HG02981 (cell line): ENCODE results near the gene VWA8.
"Not testable (repeated sequence)": the region's sequence is repeated elsewhere in the genome, so short reads cannot be mapped to it uniquely, and the experiment has no call there.

ENCODE experiments used
- ATAC-seq: cut with Tn5 transposase; IDR thresholded peaks from one replicate; pipeline ENCODE4 v1.9.1; 2021; ENCODE audit warnings: mild to moderate bottlenecking, moderate library complexity; ENCODE audit not compliant: unreplicated experiment

Gene VWA8

DNA sequence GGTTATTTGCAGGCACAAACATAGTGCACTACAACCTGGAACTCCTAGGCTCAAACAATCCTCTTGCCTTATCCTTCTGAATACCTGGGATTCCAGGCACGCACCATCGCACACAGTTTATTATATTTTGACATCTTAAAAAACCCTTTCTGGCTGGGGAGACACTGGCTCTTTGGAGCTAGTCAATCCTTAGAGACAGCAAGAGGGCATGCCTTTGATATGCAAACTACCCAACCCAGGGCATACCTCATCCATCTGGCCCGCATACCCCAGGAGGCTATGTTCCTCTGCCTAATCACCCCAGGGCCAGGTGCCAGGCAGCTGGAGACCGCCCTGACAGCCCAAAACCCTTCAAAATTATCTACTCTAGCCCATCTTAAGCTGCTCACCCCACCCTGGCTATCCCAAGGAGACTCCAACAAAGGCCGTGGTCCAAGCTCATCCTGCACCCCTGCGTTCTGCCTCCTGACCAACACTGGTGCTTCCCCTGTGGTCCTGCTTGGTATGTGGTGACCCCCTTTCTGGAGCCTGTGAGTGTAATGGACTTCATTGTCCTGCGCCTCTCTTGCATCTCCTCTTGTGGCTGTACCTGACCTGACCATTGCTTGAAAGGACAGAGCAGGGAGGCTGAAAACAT is 417.1 kb downstream of the VWA8 start:
- ATAC-seq: no peak

DNA sequence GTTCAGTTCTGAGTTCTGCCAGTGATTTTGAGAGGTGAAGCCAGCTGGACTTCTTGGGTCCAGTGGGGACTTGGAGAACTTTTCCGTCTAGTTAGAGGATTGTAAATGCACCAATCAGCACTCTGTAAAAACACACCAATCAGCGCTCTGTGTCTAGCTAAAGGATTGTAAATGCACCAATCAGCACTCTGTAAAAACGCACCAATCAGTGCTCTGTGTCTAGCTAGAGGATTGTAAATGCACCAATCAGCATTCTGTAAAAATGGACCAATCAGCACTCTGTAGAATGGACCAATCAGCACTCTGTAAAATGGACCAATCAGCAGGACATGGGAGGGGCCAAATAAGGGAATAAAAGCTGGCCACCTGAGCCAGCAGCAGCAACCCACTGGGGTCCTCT is 418.1 kb downstream of the VWA8 start:
- ATAC-seq: not testable (repeated sequence)

DNA sequence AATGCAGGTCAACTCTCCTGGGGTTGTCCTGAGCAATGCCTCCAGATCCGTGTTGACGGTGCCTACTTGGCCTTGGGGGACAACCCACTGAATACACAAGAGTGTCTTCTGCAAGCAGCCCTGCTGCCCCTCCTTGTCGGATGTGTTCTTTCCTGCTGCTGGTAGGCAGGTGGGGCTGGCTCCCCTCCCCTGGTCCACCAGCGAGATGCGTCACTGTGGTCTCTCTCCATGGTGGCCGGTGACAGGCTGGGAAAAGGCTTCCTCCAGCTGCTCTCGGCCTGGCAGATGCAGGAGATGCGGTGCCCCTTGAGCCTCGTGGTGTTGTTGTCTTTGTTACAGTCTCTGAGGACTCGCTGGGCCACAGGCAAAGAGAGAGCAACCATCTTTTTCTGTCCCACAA is 418.6 kb downstream of the VWA8 start:
- ATAC-seq: no peak

DNA sequence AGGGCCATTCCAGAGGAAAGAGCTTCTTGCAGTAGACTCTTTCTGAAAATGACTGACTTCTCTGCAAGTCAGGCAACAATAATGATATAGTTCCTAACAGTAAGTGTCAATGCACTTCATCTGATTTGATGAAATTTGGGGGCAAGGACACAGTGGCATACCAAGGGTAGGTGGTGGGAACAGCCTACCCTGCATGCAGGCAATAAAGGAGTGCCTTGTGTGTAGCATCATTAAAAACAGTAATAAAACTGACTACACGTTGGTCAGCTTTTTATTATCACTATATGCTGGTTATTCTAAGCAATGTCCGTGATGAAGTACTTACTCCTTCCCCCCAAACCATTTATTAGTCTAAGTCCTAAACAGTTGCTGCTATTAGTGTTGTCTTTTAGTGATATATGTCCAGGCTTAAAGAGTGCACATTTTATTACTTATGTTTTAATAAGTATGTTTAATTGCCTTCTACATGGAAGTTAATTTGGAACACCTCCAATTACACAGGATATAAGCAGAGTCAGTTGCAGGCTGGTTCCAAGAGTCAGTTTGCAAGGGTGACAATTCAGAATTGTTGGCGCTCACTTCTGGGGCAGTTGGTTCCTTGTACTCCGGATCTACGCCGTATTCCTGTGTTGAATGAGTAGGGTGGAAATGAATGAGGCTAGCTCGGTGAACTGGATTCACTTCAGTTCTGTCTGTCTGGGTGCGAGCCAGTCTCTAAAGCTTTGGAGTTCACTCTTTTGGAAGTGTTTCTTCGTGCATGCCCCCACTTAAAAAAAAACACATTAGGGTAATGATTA is 419.6 kb downstream of the VWA8 start:
- no peak for ATAC-seq

DNA sequence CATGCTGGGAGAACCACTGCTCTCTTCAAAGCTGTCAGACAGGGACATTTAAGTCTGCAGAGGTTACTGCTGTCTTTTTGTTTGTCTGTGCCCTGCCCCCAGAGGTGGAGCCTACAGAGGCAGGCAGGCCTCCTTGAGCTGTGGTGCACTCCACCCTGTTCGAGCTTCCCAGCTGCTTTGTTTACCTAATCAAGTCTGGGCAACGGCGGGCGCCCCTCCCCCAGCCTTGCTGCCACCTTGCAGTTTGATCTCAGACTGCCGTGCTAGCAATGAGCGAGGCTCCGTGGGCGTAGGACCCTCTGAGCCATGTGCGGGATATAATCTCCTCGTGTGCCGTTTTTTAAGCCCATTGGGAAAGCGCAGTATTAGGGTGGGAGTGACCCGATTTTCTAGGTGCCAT is 420.7 kb downstream of the VWA8 start:
- ATAC-seq: not testable (repeated sequence)

DNA sequence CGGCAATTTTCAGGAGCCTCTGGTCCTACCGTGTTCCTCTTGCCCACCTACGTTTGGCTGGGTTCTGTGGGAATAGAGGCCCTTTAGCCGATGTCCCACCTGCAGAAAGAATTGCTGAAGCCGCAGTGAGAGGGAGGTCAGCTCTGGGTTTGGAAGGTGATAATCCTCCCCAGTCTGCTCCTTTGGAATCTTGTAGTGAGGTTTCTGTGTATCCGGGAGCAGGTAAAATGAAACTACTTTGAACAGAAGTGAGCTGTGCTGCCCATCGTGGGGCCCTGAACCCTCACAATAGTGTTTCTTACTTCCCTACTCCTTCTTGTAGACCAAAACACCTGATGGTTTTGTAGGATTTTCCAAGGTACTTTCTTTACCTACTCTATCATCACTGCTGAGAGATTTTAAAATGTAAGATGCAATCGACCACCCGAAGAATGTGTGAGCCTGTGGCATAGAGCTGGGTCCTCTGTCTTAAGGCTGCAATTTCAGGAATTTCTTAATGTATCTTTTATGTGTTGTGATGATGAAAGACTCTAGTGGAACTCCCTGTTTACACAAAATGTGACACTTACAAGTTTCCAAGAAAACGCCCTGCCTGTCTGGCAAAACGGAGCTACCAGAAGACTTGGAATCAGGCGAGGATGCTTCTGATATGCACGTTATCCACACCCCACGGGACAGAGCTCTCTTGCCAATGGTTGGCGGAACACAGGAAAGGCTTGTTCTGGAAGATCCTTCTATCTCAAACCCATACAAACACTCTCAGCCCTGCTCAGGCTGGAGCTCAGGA is 427.4 kb downstream of the VWA8 start:
- no peak for ATAC-seq

DNA sequence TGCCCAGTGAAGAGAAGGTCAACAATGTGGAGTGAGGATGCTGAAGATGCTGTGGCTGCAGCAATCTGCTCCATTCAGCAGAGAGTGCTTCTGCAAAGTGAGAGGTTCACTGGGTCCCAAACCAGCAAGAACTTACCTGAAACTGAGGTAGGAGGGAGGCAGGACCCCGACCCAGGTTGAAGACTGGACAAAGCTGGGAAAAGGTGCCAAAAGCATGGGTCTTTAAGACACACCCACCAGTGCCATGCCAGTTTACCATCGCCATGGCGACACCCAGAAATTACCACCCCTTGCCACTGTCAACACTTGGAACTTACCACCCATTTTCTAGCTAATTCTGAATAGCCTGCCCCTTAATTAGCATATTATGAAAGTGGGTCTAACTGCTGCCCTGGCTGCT is 432.9 kb downstream of the VWA8 start:
- no peak for ATAC-seq

DNA sequence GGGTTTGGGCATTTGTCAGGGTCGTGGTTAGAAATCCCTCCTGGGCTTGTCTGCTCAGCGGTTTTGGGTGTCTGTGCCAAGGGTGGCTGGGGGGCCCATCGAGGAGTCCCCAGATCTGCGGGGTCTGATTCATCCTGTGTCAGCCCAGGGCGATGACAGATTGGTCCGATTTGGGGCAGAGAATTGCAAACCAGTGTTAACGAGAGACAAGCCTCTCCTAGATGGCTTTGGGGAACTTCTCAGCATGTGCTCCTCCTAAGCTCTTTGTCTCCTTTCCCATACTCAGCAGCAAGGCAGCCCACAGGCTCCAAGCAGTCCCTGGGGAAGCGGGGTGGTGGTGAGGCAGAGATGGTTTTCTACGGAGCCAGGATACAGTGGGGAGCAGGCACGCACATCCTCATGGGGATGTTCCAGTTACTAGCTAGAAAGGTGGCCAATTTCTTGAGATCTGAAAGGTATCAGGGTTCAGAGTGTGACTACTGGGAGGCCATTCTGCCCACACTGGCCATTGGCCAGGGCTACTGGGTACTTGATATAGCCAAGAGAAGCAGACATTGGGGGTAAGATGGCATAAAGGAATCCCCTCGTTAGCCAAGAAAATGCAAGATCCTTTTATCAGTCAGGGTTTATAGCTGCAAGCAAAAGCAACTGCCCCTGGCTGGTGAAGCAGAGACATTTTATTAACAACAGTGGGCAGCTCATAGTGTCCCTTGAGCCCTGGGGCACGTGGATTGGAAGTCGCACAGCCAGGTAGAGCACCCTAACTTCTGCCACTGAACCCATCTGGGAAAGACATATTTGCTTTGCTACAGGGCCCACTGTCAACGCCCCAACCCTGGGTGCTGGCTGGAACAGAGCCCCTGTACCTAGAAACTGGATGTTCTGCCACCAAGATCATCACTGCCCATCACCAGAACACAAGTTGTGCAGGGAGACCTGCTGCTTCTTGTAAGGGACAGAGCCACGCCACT is 440.0 kb downstream of the VWA8 start:
- no peak for ATAC-seq

DNA sequence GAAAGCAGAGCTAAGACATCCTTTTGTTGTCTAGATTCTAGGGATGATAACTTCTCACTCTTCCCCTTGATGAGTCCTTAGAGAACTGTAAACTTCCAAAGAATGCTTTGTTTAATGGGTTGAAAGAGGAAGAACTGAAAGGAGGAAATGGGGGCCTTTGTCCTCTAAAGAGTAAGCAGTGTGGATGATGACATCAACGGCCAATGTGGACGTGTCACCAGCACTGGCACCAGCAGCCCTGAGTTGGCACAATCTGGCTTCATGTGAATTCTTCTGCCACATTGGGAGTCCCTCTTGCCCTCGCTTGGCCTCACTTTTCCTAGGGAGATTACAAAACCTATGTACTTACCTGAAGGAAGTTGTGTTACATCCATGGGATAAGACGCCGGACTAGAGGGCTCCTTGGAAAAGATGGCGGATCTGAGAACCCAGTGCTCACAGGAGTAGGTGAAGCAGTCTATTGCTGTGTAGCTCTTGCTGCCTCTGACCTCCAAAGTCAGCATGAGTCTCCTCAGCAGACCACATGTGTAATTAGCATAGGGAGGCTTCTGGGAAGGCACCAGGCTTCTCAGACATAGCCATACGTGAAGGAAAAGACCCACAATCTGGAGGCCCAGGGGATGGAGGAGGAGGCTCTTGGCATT is 440.8 kb downstream of the VWA8 start:
- ATAC-seq: no peak
